MM.1S (cell line): ENCODE measurements around the gene INSL4.

ENCODE experiments used
- DNase-seq: peaks from one replicate; pipeline ENCODE4 v3.0.0-alpha.2; 2015
- H2AFZ ChIP-seq: fragments of 300-600 bp; sonication (generic); 2 replicates; pipeline ENCODE4 v1.6.0; 2016; ENCODE audit warnings: antibody characterized with exemption, low read length
- H3F3A ChIP-seq: fragments of 300-600 bp; sonication (generic); 2 replicates; pipeline ENCODE4 v1.6.1; 2016; ENCODE audit warnings: mild to moderate bottlenecking, antibody characterized with exemption, low read length, moderate library complexity, mixed read lengths; ENCODE audit not compliant: insufficient read depth
- H3K27ac ChIP-seq: fragments of 300-600 bp; sonication (generic); 2 replicates; pipeline ENCODE4 v1.5.1; 2016; ENCODE audit warnings: mild to moderate bottlenecking, low read length
- H3K27me3 ChIP-seq: fragments of 300-600 bp; sonication (generic); replicated peaks from 2 replicates; pipeline ENCODE4 v1.6.0; 2016; ENCODE audit warnings: low read length; ENCODE audit not compliant: insufficient read depth
- H3K36me3 ChIP-seq: fragments of 300-600 bp; sonication (generic); replicated peaks from 2 replicates; pipeline ENCODE4 v1.6.1; 2016; ENCODE audit warnings: mild to moderate bottlenecking, low read length, mixed read lengths; ENCODE audit not compliant: insufficient read depth
- H3K4me1 ChIP-seq: fragments of 300-600 bp; sonication (generic); 2 replicates; pipeline ENCODE4 v1.6.1; 2016; ENCODE audit warnings: low read length, mixed read lengths
- H3K4me2 ChIP-seq: fragments of 300-600 bp; sonication (generic); 2 replicates; pipeline ENCODE4 v1.6.0; 2016; ENCODE audit warnings: low read depth, low read length
- H3K4me3 ChIP-seq: fragments of 300-600 bp; sonication (generic); 2 replicates; pipeline ENCODE4 v1.5.1; 2016; ENCODE audit warnings: low read length, mixed read lengths
- H3K79me2 ChIP-seq: fragments of 300-600 bp; sonication (generic); 2 replicates; pipeline ENCODE4 v1.6.1; 2016; ENCODE audit warnings: mixed run types, low read length, mixed read lengths
- H3K9ac ChIP-seq: fragments of 300-600 bp; sonication (generic); 2 replicates; pipeline ENCODE4 v1.6.1; 2016; ENCODE audit warnings: low read length, mixed read lengths
- H3K9me2 ChIP-seq: fragments of 300-600 bp; sonication (generic); replicated peaks from 2 replicates; pipeline ENCODE4 v1.6.1; 2016; ENCODE audit warnings: mild to moderate bottlenecking, low read length, mixed read lengths; ENCODE audit not compliant: insufficient read depth
- H3K9me3 ChIP-seq: fragments of 300-600 bp; sonication (generic); replicated peaks from 2 replicates; pipeline ENCODE4 v1.6.1; 2016; ENCODE audit warnings: mild to moderate bottlenecking, low read length, mixed read lengths; ENCODE audit not compliant: insufficient read depth
- H4K20me1 ChIP-seq: fragments of 300-600 bp; sonication (generic); 2 replicates; pipeline ENCODE4 v1.6.1; 2016; ENCODE audit warnings: mild to moderate bottlenecking, low read length, moderate library complexity, mixed read lengths; ENCODE audit not compliant: insufficient read depth
- EZH2 ChIP-seq: fragments of 300-600 bp; sonication (generic); optimal IDR thresholded peaks from 2 replicates; pipeline ENCODE3; 2017; ENCODE audit warnings: low read depth, mild to moderate bottlenecking, antibody characterized with exemption, low read length, mixed read lengths
- EZH2phosphoT487 ChIP-seq: fragments of 300-600 bp; sonication (generic); IDR thresholded peaks from 2 replicates; pipeline ENCODE4 v1.6.1; 2018; ENCODE audit warnings: antibody characterized with exemption, low read length
- TF ChIP-seq, protein P1 (sequence below): fragments of 300-600 bp; sonication (generic); IDR thresholded peaks from 2 replicates; pipeline ENCODE4 v1.5.1; 2016; ENCODE audit warnings: antibody characterized with exemption, low read length, mixed read lengths

Gene INSL4

DNA sequence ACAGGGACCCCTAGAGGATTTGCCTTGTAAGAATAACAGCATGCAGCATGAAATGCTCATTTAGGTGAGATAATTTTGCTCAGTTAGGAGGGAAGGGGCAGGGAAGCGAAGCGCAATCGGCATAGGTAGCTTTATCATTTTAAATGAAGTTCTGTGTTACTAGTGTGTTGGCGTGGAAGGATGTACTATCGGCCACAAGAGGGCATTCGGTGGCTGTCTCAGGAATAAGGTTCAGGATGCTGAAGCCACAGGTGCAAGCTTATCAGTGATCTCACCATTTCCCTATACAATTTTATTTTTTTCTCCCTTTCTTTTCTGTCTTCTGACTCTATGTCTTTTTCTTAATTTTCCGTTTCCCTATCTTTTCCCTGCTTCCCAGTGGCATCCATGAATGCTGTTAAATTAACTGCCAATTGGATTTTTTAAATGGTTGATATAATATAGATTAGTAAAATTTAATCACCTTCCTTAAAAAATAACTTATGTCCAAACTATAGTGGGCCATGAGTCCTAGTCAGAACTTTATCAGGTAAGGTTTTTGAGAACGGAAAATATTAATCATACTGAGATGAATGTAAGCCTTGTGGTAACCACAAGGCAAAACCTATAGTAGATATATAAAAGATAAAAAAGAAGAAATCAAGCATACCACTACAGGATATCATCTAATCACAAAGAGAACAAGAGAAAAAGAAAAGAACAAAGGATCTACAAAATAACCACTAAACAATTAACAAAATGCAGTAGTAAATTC lies 44.6 kb upstream of the INSL4 start:
- no peak overlapping the region for H2AFZ ChIP-seq
- no peak overlapping the region for H3K9ac ChIP-seq
- no peak overlapping the region for H3K27ac ChIP-seq
- no peaks in the 10 kb centered on the region for H3K27me3 ChIP-seq
- TF ChIP-seq, protein P1, sequence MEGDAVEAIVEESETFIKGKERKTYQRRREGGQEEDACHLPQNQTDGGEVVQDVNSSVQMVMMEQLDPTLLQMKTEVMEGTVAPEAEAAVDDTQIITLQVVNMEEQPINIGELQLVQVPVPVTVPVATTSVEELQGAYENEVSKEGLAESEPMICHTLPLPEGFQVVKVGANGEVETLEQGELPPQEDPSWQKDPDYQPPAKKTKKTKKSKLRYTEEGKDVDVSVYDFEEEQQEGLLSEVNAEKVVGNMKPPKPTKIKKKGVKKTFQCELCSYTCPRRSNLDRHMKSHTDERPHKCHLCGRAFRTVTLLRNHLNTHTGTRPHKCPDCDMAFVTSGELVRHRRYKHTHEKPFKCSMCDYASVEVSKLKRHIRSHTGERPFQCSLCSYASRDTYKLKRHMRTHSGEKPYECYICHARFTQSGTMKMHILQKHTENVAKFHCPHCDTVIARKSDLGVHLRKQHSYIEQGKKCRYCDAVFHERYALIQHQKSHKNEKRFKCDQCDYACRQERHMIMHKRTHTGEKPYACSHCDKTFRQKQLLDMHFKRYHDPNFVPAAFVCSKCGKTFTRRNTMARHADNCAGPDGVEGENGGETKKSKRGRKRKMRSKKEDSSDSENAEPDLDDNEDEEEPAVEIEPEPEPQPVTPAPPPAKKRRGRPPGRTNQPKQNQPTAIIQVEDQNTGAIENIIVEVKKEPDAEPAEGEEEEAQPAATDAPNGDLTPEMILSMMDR = peak; percentile 85
- TF ChIP-seq EZH2 = no peak
- H4K20me1 ChIP-seq = no peaks in the 10 kb centered on the region
- H3F3A ChIP-seq = no peaks in the 10 kb centered on the region
- peak overlapping the region; percentile 18; the same call in 1 of the 2 replicates for H3K4me2 ChIP-seq
- no peaks in the 10 kb centered on the region for H3K4me1 ChIP-seq
- H3K36me3 ChIP-seq = no peaks in the 10 kb centered on the region
- H3K9me2 ChIP-seq = no peaks in the 10 kb centered on the region
- H3K79me2 ChIP-seq = no peaks in the 10 kb centered on the region
- no peaks in the 10 kb centered on the region for H3K9me3 ChIP-seq
- H3K4me3 ChIP-seq = no peak overlapping the region
- DNase-seq = peak; percentile 74

DNA sequence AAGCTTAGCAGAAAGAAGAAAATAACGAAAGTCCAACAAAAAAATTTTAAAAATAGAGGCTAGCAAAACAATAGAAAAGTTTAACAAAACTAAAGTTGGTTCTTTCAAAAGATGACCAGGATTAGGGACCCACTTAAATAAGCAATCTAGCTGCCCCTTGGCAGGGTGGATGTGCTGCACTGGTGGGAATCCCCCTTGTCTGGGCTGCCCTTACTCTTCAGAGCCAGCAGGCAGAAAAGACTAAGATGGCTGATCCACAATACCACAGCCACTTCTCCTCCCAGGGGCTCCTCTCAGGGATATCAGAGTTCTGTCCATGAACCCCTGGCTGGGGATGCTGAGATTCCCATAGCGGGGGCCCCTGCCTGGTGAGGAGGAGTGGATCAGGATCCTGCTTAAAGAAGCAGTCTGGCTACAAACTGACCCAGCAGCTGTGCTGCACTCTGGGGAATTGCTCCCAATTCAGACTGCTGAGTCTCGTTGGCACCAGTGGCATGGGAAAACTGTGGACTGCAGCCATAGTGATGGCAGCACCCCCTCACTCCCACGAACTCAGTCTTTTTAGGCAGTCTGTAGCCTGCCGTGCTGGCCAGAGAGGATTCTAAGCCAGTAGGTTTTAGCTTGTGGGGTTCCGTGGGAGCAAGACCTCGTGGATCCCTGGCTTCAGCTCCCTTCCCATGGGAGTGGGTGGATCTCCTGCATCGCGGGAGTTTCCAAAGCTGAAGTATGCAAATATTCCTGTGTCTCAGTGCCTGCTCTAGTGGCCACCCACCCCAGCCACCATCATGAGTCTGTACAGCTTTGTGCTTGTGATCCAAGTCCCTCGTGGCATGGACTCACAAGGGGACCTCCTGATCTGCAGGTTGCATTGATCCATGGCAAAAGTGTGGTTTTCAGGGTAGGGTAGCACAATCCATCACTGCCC lies 42.9 kb upstream of the INSL4 start:
- H3K27me3 ChIP-seq = no peaks in the 10 kb centered on the region
- no peaks in the 10 kb centered on the region for H3K9me3 ChIP-seq
- H3F3A ChIP-seq = no peaks in the 10 kb centered on the region
- no peak overlapping the region for H3K9ac ChIP-seq
- H3K4me3 ChIP-seq = no peak overlapping the region
- H3K4me2 ChIP-seq = no peak overlapping the region
- no peak for TF ChIP-seq EZH2phosphoT487
- TF ChIP-seq, protein P1 = no peak
- TF ChIP-seq EZH2 = no peak
- no peak for DNase-seq
- H3K36me3 ChIP-seq = no peaks in the 10 kb centered on the region
- H2AFZ ChIP-seq = no peak overlapping the region
- no peaks in the 10 kb centered on the region for H3K4me1 ChIP-seq
- no peaks in the 10 kb centered on the region for H4K20me1 ChIP-seq
- H3K79me2 ChIP-seq = no peaks in the 10 kb centered on the region
- H3K27ac ChIP-seq = no peak overlapping the region
- H3K9me2 ChIP-seq = no peaks in the 10 kb centered on the region

DNA sequence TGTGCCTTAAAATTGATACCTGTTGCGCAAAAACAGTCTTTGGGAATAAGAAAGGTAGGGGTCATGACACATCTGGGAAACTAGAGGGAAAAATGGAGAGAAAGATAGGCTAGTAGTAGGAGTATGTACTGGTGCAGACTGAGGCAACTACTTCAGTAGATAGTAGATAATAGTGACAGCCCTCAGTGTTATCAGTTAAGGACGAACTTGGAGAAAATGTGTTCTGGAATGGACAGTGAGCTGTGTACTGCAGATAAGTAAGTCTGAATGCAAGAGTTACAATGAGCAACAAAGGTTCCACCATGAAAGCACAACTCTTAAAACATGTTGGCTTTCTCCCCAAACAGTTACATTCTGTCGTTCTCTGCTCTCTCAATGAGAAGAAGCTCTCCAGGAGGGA lies 39.2 kb upstream of the INSL4 start:
- H3K36me3 ChIP-seq = no peaks in the 10 kb centered on the region
- no peak overlapping the region for H3K27ac ChIP-seq
- H2AFZ ChIP-seq = no peak overlapping the region
- no peak for DNase-seq
- no peak overlapping the region for H3K9ac ChIP-seq
- H3K4me1 ChIP-seq = no peaks in the 10 kb centered on the region
- H4K20me1 ChIP-seq = no peaks in the 10 kb centered on the region
- H3K27me3 ChIP-seq = no peaks in the 10 kb centered on the region
- no peaks in the 10 kb centered on the region for H3K79me2 ChIP-seq
- TF ChIP-seq, protein P1 = no peak
- TF ChIP-seq EZH2phosphoT487 (no peak), EZH2 (no peak)
- H3K9me2 ChIP-seq = no peaks in the 10 kb centered on the region
- no peaks in the 10 kb centered on the region for H3K9me3 ChIP-seq
- no peak overlapping the region for H3K4me2 ChIP-seq
- H3F3A ChIP-seq = no peaks in the 10 kb centered on the region
- no peak overlapping the region for H3K4me3 ChIP-seq
